Gastroesophageal sphincter (tissue), 4 donors: ENCODE data around the gene CDK5. TPM values are rescaled to one million over a fixed set of nuclear protein-coding genes. Genes with fewer than 3 reads are reported as not detected.

ENCODE experiments used
- ATAC-seq: fragments of 150-250 bp; one replicate; pipeline ENCODE4 v1.9.1; 2016; ENCODE audit warnings: mild to moderate bottlenecking, moderate library complexity
- H3K27ac ChIP-seq, 4 donors: fragments of 200-600 bp; sonication (generic) in 3 of 4; 1 replicate in 3 of 4; 2 replicates in 1 of 4; pipeline ENCODE4 v1.5.1; 2016 to 2019
- H3K27me3 ChIP-seq: fragments of 200-600 bp; sonication (generic); one replicate; pipeline ENCODE4 v1.5.1; 2019
- H3K36me3 ChIP-seq, 2 donors: fragments of 200-600 bp; sonication (generic); one replicate each; pipeline ENCODE4 v1.5.1; 2019; ENCODE audit warnings: control low read depth in 1 of 2
- H3K4me1 ChIP-seq, 3 donors: fragments of 200-600 bp; sonication (generic); 1 replicate in 2 of 3; 2 replicates in 1 of 3; pipeline ENCODE4 v1.5.1; 2016 to 2019; ENCODE audit warnings: control low read depth in 2 of 3
- H3K4me3 ChIP-seq, 2 donors: fragments of 200-600 bp; sonication (generic); one replicate each; pipeline ENCODE4 v1.5.1; 2019; ENCODE audit warnings: mild to moderate bottlenecking in 1 of 2, moderate library complexity in 1 of 2
- H3K9me3 ChIP-seq, 3 donors: fragments of 200-600 bp; sonication (generic); one replicate each; pipeline ENCODE4 v1.5.1; 2017 to 2019; ENCODE audit warnings: control low read depth in 2 of 3
- EP300 ChIP-seq: sonication (generic); formaldehyde crosslinking; IDR thresholded peaks from one replicate; pipeline ENCODE4 v1.6.1; 2017; ENCODE audit warnings: antibody characterized with exemption, mild to moderate bottlenecking
- POLR2A ChIP-seq, 2 donors: fragments of 450-650 bp; IDR thresholded peaks; one replicate each; pipeline ENCODE4 v1.6.1; 2017; ENCODE audit warnings: antibody characterized with exemption in 2 of 2, mild to moderate bottlenecking in 2 of 2, moderate library complexity in 1 of 2
- POLR2AphosphoS5 ChIP-seq: sonication (generic); formaldehyde crosslinking; IDR thresholded peaks from one replicate; pipeline ENCODE4 v1.6.1; 2017; ENCODE audit warnings: antibody characterized with exemption
- WGBS, 2 donors: methylation state at CpG; one replicate each; pipeline ENCODE4 v1.1.5; 2018; ENCODE audit warnings: low coverage in 1 of 2; 5-methylcytosine and 5-hydroxymethylcytosine counted together
- total RNA-seq, 4 donors: library from RNA; depleted of rRNA; stranded (reverse); fragments of >200 nt; gene quantifications; one replicate each; pipeline ENCODE4 v1.1.0, GENCODE V29; 2016
- TF ChIP-seq, protein P1 (sequence below), 4 experiments: fragments of 200-600 bp in 2 of 4; fragments of 450-650 bp in 2 of 4; sonication (generic) in 1 of 4; IDR thresholded peaks; one replicate each; pipeline ENCODE4 v1.5.1; 2017 to 2019; ENCODE audit warnings: antibody characterized with exemption in 4 of 4, mild to moderate bottlenecking in 2 of 4, moderate library complexity in 2 of 4

CDK5 gene
- total RNA-seq, 4 donors from 2014 or later = 3.4 to 8.8 (median 6.4) TPM

DNA sequence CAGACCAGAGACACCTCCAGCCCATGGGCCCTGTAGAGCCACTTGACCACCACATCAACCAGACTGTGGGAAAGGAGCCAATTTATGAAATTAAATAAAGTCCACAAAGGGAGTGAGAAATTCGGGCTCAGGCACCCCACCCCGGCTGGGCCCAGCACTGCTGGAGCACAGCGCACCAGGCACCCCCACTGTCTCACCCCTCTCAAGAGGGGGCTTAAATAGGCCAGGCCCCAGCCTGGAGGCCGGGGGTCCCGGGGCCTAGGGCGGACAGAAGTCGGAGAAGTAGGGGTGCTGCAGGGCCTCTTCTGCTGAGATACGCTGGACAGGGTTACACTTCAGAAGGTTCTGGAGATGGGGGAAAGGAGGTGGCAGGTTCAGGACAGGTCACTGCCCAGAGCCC lies 3.9 kb downstream of the CDK5 start:
- WGBS, 2 donors = 73 to 89% methylated on average over 5 to 8 of the region's 8 CpGs
- no peak for TF ChIP-seq POLR2AphosphoS5
- TF ChIP-seq POLR2A (IDR thresholded peaks at IDR 0.05) = no peak
- TF ChIP-seq, protein P1, sequence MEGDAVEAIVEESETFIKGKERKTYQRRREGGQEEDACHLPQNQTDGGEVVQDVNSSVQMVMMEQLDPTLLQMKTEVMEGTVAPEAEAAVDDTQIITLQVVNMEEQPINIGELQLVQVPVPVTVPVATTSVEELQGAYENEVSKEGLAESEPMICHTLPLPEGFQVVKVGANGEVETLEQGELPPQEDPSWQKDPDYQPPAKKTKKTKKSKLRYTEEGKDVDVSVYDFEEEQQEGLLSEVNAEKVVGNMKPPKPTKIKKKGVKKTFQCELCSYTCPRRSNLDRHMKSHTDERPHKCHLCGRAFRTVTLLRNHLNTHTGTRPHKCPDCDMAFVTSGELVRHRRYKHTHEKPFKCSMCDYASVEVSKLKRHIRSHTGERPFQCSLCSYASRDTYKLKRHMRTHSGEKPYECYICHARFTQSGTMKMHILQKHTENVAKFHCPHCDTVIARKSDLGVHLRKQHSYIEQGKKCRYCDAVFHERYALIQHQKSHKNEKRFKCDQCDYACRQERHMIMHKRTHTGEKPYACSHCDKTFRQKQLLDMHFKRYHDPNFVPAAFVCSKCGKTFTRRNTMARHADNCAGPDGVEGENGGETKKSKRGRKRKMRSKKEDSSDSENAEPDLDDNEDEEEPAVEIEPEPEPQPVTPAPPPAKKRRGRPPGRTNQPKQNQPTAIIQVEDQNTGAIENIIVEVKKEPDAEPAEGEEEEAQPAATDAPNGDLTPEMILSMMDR (IDR thresholded peaks at IDR 0.05) = no peak
- no peak for TF ChIP-seq EP300
- H3K27ac ChIP-seq = no peak overlapping the region
- H3K27me3 ChIP-seq = peaks cover 7% of the 10 kb centered on the region
- H3K4me3 ChIP-seq = no peak overlapping the region
- peaks cover 3 to 31% (median 22%) of the 10 kb centered on the region in 3 donors for H3K4me1 ChIP-seq
- no peaks in the 10 kb centered on the region for H3K9me3 ChIP-seq
- H3K36me3 ChIP-seq = peaks cover 0 to 22% of the 10 kb centered on the region in 2 donors
- no peak for ATAC-seq

DNA sequence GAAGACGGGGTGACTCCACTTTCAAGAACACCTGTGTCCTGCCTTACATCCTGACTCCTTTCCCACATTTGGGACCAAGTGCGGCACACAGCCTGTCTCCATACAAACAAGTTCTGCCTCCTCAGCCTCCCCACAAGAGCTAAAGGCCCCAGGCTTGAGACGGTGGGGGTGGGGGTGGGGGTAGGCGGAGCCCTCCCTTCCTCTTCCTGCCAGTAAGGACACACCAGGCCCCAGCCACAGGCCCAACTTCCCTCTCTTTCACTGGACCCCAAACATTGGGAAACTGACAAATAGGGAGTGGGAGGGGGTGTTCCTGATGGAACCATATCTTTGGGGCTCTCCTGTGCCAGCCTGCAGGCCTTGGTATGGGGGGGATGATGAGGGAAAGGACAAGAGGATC lies 4.6 kb downstream of the CDK5 start:
- Histone ChIP-seq H3K36me3 (peaks cover 0 to 22% of the 10 kb centered on the region in 2 donors), H3K27me3 (peaks cover 7% of the 10 kb centered on the region), H3K4me3 (no peak overlapping the region), H3K9me3 (no peaks in the 10 kb centered on the region), H3K27ac (no peak overlapping the region), H3K4me1 (peaks cover 3 to 24% (median 18%) of the 10 kb centered on the region in 3 donors)
- no peak for ATAC-seq
- WGBS, 2 donors = 60 to 90% methylated on average over 1 to 2 of the region's 4 CpGs
- TF ChIP-seq, protein P1 (IDR thresholded peaks at IDR 0.05) = no peak
- no peak for TF ChIP-seq POLR2AphosphoS5
- TF ChIP-seq POLR2A (IDR thresholded peaks at IDR 0.05) = no peak
- no peak for TF ChIP-seq EP300

DNA sequence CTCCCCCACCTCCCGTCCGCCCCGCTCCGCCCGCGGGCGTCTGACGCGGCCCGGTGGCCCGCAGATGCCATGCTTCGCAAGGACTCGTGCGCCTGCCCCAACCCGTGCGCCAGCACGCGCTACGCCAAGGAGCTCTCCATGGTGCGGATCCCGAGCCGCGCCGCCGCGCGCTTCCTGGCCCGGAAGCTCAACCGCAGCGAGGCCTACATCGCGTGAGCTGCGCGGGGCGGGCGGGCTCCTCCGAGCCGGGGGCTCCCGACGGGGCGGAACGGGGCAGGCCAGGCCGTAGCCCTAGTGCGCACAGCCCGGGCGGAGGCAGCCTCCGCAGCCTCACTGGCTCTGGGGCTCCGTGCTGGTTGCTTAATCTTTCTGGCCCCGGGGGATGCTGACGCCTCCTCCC lies 6.6 kb downstream of the CDK5 start:
- ATAC-seq = peak; percentile 72
- TF ChIP-seq, protein P1 (IDR thresholded peaks at IDR 0.05) = no peak
- TF ChIP-seq POLR2AphosphoS5 (peak; percentile 24), EP300 (no peak)
- H3K27ac ChIP-seq = no peak overlapping the region
- no peaks in the 10 kb centered on the region for H3K9me3 ChIP-seq
- peak overlapping the region in 1 of 2 donors; percentile 18 for H3K4me3 ChIP-seq
- H3K27me3 ChIP-seq = peaks cover 7% of the 10 kb centered on the region
- WGBS, 2 donors = no CpG with 5 or more reads among the region's 50 CpGs
- peaks cover 0 to 27% (median 13%) of the 10 kb centered on the region in 3 donors for H3K4me1 ChIP-seq
- H3K36me3 ChIP-seq = peaks cover 0 to 25% of the 10 kb centered on the region in 2 donors

DNA sequence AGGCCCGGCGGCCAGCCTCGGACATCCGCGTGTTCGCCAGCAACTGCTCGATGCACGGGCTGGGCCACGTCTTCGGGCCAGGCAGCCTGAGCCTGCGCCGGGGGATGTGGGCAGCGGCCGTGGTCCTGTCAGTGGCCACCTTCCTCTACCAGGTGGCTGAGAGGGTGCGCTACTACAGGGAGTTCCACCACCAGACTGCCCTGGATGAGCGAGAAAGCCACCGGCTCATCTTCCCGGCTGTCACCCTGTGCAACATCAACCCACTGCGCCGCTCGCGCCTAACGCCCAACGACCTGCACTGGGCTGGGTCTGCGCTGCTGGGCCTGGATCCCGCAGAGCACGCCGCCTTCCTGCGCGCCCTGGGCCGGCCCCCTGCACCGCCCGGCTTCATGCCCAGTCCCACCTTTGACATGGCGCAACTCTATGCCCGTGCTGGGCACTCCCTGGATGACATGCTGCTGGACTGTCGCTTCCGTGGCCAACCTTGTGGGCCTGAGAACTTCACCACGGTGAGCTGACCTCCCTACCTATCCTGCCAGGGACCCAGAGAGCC lies 8.7 kb downstream of the CDK5 start:
- H3K36me3 ChIP-seq = peaks cover 0 to 39% of the 10 kb centered on the region in 2 donors
- peaks cover 7% of the 10 kb centered on the region for H3K27me3 ChIP-seq
- no peak for TF ChIP-seq EP300
- no peak for TF ChIP-seq POLR2AphosphoS5
- TF ChIP-seq, protein P1 (IDR thresholded peaks at IDR 0.05) = no peak
- TF ChIP-seq POLR2A (IDR thresholded peaks at IDR 0.05) = no peak
- H3K4me3 ChIP-seq = no peak overlapping the region
- 76 to 80% methylated on average over 2 to 3 of the region's 38 CpGs for WGBS, 2 donors
- no peak for ATAC-seq
- H3K9me3 ChIP-seq = no peaks in the 10 kb centered on the region
- H3K4me1 ChIP-seq = peaks cover 0 to 27% (median 13%) of the 10 kb centered on the region in 3 donors
- no peak overlapping the region for H3K27ac ChIP-seq
